ENCODE data around the gene TUBGCP5. TPM values are rescaled to one million over a fixed set of nuclear protein-coding genes. Genes with fewer than 3 reads are reported as not detected.

The TUBGCP5 gene
- total RNA-seq, 4 donors from 2014 or later, result 11.6 to 18.2 (median 13.6) TPM

- intact Hi-C loops (cut with DNase I; ENCODE audit: low total_unique reads) (no loop called here), in situ Hi-C loops (cut with MboI; ENCODE audit: low sequenced_read_pairs in 4 of 4) (no loop called here)
- peaks cover 6 to 85% of the 10 kb centered on the region in 2 donors for H3K36me3 ChIP-seq
- TF ChIP-seq, protein P1, sequence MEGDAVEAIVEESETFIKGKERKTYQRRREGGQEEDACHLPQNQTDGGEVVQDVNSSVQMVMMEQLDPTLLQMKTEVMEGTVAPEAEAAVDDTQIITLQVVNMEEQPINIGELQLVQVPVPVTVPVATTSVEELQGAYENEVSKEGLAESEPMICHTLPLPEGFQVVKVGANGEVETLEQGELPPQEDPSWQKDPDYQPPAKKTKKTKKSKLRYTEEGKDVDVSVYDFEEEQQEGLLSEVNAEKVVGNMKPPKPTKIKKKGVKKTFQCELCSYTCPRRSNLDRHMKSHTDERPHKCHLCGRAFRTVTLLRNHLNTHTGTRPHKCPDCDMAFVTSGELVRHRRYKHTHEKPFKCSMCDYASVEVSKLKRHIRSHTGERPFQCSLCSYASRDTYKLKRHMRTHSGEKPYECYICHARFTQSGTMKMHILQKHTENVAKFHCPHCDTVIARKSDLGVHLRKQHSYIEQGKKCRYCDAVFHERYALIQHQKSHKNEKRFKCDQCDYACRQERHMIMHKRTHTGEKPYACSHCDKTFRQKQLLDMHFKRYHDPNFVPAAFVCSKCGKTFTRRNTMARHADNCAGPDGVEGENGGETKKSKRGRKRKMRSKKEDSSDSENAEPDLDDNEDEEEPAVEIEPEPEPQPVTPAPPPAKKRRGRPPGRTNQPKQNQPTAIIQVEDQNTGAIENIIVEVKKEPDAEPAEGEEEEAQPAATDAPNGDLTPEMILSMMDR (IDR thresholded peaks at IDR 0.05 in 4 of 5, conservative IDR thresholded peaks at IDR 0.05 in 1 of 5), result no peak
- ATAC-seq (no peak), DNase-seq (no peak)
- no peaks in the 10 kb centered on the region for H3K4me1 ChIP-seq
- no peak overlapping the region for H3K4me3 ChIP-seq
- H3K27ac ChIP-seq, result no peak overlapping the region
- H3K9me3 ChIP-seq, result no peaks in the 10 kb centered on the region
- no peaks in the 10 kb centered on the region for H3K27me3 ChIP-seq
These were observed 35.6 kb downstream of the TUBGCP5 start for GRCh38 chr15:23003736-23004135.

DNA sequence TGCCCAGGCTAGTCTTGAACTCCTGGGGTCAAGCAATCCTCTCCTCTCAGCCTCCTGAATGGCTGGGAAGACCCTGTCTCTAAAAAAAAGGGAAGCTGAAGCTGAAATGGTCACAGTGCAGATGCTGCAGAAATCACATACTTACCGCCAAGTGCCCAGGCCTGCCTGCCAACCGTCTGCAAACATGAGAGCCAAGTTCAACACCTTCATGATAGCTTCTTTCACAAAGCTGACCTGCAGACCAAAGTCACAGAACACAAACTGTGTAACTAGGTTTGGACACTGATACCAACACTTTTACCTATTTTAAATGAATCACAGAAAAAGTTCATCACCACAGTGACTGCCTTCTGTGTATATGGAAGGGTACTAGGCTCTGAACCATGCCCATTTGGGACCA, 36.4 kb downstream of the TUBGCP5 start:
- DNase-seq, result no peak
- in situ Hi-C loops (cut with MboI; ENCODE audit: low sequenced_read_pairs in 4 of 4), result no loop called here
- intact Hi-C loops (cut with DNase I; ENCODE audit: low total_unique reads), result no loop called here

GRCh38 chr15:22995795-22996194, 43.6 kb downstream of the TUBGCP5 start:
- no peak for TF ChIP-seq POLR2A (IDR thresholded peaks at IDR 0.05)
- TF ChIP-seq, protein P1 (IDR thresholded peaks at IDR 0.05 in 4 of 5, conservative IDR thresholded peaks at IDR 0.05 in 1 of 5), result no peak
- ATAC-seq (no peak), DNase-seq (no peak)
- Histone ChIP-seq H3K36me3 (peaks cover 2 to 40% of the 10 kb centered on the region in 2 donors), H3K27me3 (no peaks in the 10 kb centered on the region), H3K4me1 (no peaks in the 10 kb centered on the region), H3K4me3 (no peak overlapping the region), H3K27ac (no peak overlapping the region), H3K9me3 (no peaks in the 10 kb centered on the region)
- intact Hi-C loops (cut with DNase I; ENCODE audit: low total_unique reads), result no loop called here
- in situ Hi-C loops (cut with MboI; ENCODE audit: low sequenced_read_pairs in 4 of 4), result no loop called here

More for the DNA sequence above, 36.4 kb downstream of the TUBGCP5 start:
- Histone ChIP-seq H3K4me1 (no peaks in the 10 kb centered on the region), H3K36me3 (peaks cover 8 to 82% of the 10 kb centered on the region in 2 donors), H3K27ac (no peak overlapping the region), H3K27me3 (no peaks in the 10 kb centered on the region), H3K9me3 (no peaks in the 10 kb centered on the region), H3K4me3 (no peak overlapping the region)
- ATAC-seq, result no peak
- no peak for TF ChIP-seq POLR2A (IDR thresholded peaks at IDR 0.05)
- TF ChIP-seq, protein P1 (IDR thresholded peaks at IDR 0.05 in 4 of 5, conservative IDR thresholded peaks at IDR 0.05 in 1 of 5), result no peak

DNA sequence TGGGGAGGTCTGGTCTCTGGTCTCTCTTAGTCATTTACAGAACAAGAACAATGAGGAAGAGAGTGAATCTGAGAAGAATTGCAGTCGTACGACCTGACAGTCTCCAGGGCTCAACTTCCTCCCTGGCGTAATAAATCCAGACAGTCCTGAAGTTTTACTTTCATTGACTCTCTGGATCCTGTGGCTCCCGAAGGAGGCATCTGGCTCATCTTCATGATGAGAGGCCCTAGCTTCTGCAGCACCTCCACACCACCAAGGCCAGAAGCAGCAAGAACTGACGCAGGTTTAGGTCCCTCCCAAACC, 47.4 kb downstream of the TUBGCP5 start:
- peaks cover 6 to 8% of the 10 kb centered on the region in 2 donors for H3K4me1 ChIP-seq
- no peaks in the 10 kb centered on the region for H3K27me3 ChIP-seq
- peaks cover 0 to 16% of the 10 kb centered on the region in 2 donors for H3K36me3 ChIP-seq
- intact Hi-C loops (cut with DNase I; ENCODE audit: low total_unique reads) (no loop called here), in situ Hi-C loops (cut with MboI; ENCODE audit: low sequenced_read_pairs in 4 of 4) (no loop called here)
- DNase-seq (no peak), ATAC-seq (no peak)
- TF ChIP-seq, protein P1 (IDR thresholded peaks at IDR 0.05 in 4 of 5, conservative IDR thresholded peaks at IDR 0.05 in 1 of 5), result no peak
- TF ChIP-seq POLR2A (IDR thresholded peaks at IDR 0.05), result no peak
- no peak overlapping the region for H3K27ac ChIP-seq
- H3K9me3 ChIP-seq, result no peaks in the 10 kb centered on the region
- no peak overlapping the region for H3K4me3 ChIP-seq
